HUDEP-2 (cell line): ENCODE data around the gene TMPRSS13.
"Not testable (repeated sequence)": the region's sequence is repeated elsewhere in the genome, so short reads cannot be mapped to it uniquely, and the experiment has no call there.

Experiments
- DNase-seq, 76 experiments: peaks; one replicate each; lab custom pipeline; 2025; ENCODE audit not compliant: unreplicated experiment in 76 of 76; lab: John Stamatoyannopoulos, UW

Gene TMPRSS13

GRCh38 chr11:117929142-117929915 is at the start of gene TMPRSS13:
TSS of gene TMPRSS13 (minus strand) at chr11:117929402. CDS start at chr11:117929307, 95 bp downstream.
- DNase-seq = no peak

- no peak for DNase-seq
Observed at GRCh38 chr11:117978991-117979390, 49.8 kb upstream of the TMPRSS13 start.

GRCh38 chr11:117978291-117978910 is 49.2 kb upstream of the TMPRSS13 start:
- DNase-seq = not testable (repeated sequence)

- not testable (repeated sequence) for DNase-seq
Observed at GRCh38 chr11:117977612-117978264, 48.5 kb upstream of the TMPRSS13 start.

GRCh38 chr11:117977029-117977428 is 47.8 kb upstream of the TMPRSS13 start:
- no peak for DNase-seq

- no peak for DNase-seq
Observed at GRCh38 chr11:117976445-117976844, 47.2 kb upstream of the TMPRSS13 start.

GRCh38 chr11:117973503-117973860 is 44.3 kb upstream of the TMPRSS13 start:
- DNase-seq = no peak

- DNase-seq = no peak
Observed at GRCh38 chr11:117972629-117973502, 43.7 kb upstream of the TMPRSS13 start.

GRCh38 chr11:117972044-117972443 is 42.8 kb upstream of the TMPRSS13 start:
- DNase-seq = no peak

GRCh38 chr11:117970400-117971024 is 41.3 kb upstream of the TMPRSS13 start:
- DNase-seq = no peak

GRCh38 chr11:117969160-117969991 is 40.2 kb upstream of the TMPRSS13 start:
- DNase-seq = no peak

GRCh38 chr11:117966908-117967307 is 37.7 kb upstream of the TMPRSS13 start:
- DNase-seq = no peak

GRCh38 chr11:117962826-117963225 is 33.6 kb upstream of the TMPRSS13 start:
- DNase-seq = no peak

GRCh38 chr11:117961896-117962295 is 32.7 kb upstream of the TMPRSS13 start:
- no peak for DNase-seq

- no peak for DNase-seq
Observed at GRCh38 chr11:117960406-117960805, 31.2 kb upstream of the TMPRSS13 start.

GRCh38 chr11:117959438-117960149 is 30.4 kb upstream of the TMPRSS13 start:
- no peak for DNase-seq

GRCh38 chr11:117958949-117959348 is 29.7 kb upstream of the TMPRSS13 start:
- DNase-seq = no peak

GRCh38 chr11:117953024-117953671 is 23.9 kb upstream of the TMPRSS13 start:
- DNase-seq = no peak
